SK-N-SH (cell line): ENCODE measurements around the gene PES1.

Source experiments
- CTCF ChIP-seq: fragments of 200-600 bp; sonication (generic); IDR thresholded peaks from 2 replicates; pipeline ENCODE4 v1.6.1; 2017; ENCODE audit warnings: antibody characterized with exemption, mild to moderate bottlenecking, moderate library complexity
- EP300 ChIP-seq, 2 experiments: IDR thresholded peaks; 2 replicates each; pipeline versions ENCODE4 v1.4.0 to v1.6.1; 2012; ENCODE audit warnings: borderline replicate concordance in 1 of 2, low read depth in 1 of 2, low read length in 1 of 2
- EZH2phosphoT487 ChIP-seq: fragments of 200-600 bp; sonication (generic); IDR thresholded peaks from 2 replicates; pipeline ENCODE4 v1.6.1; 2017; ENCODE audit warnings: low read depth, mixed run types, mild to moderate bottlenecking, antibody characterized with exemption, moderate library complexity, borderline replicate concordance
- JUND ChIP-seq: IDR thresholded peaks from 2 replicates; pipeline ENCODE4 v1.4.0; 2012
- MAX ChIP-seq: IDR thresholded peaks from 2 replicates; pipeline ENCODE4 v1.4.0; 2012; ENCODE audit warnings: low read depth
- NFIC ChIP-seq: IDR thresholded peaks from 2 replicates; pipeline ENCODE4 v1.4.0; 2012; ENCODE audit warnings: borderline replicate concordance
- POLR2AphosphoS5 ChIP-seq: IDR thresholded peaks from 2 replicates; pipeline ENCODE4 v1.6.1; 2012; ENCODE audit warnings: low read depth, low read length
- RCOR1 ChIP-seq: fragments of 150-350 bp; IDR thresholded peaks from 2 replicates; pipeline ENCODE4 v1.6.1; 2017; ENCODE audit warnings: antibody characterized with exemption, low read length
- REST ChIP-seq: IDR thresholded peaks from 2 replicates; pipeline ENCODE4 v1.6.1; 2012; ENCODE audit warnings: mild to moderate bottlenecking, low read depth, low read length, moderate library complexity
- RFX5 ChIP-seq: IDR thresholded peaks from 2 replicates; pipeline ENCODE4 v1.6.1; 2012; ENCODE audit warnings: mild to moderate bottlenecking, improper control_type of control experiment, low read length
- RXRA ChIP-seq: IDR thresholded peaks from 2 replicates; pipeline ENCODE4 v1.4.0; 2012; ENCODE audit warnings: low read depth, mild to moderate bottlenecking, borderline replicate concordance
- SIN3A ChIP-seq: IDR thresholded peaks from 2 replicates; pipeline ENCODE4 v1.6.1; 2012; ENCODE audit warnings: low read depth, mild to moderate bottlenecking, low read length, moderate library complexity, borderline replicate concordance
- TAF1 ChIP-seq: IDR thresholded peaks from 2 replicates; pipeline ENCODE4 v1.6.1; 2012; ENCODE audit warnings: low read depth, mild to moderate bottlenecking, low read length, moderate library complexity, borderline replicate concordance
- YY1 ChIP-seq: IDR thresholded peaks from 2 replicates; pipeline ENCODE4 v1.4.0; 2012; ENCODE audit warnings: low read depth, mild to moderate bottlenecking

DNA sequence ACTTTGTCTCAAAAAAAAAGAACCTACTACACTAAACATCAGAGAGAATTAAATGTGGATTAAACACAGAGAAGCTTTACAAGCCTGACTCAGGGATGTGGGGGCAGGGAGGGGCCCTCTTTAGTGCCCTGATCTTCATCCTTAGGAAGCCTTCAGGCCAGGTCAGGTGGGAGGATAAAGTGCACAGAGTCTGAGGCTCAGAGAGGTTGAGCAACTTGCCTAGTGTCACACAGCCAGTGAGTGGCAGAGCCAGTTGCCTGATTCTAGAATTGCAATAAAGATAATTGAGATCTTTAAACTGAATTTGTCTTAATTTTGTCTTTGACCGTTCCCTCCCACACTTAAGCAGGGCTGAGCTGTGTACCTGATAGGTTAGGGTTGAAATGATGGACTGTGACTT lies 52.3 kb downstream of the PES1 start:
- no peak for TF ChIP-seq POLR2AphosphoS5
- no peak for TF ChIP-seq YY1
- no peak for TF ChIP-seq CTCF
- TF ChIP-seq RFX5: no peak
- TF ChIP-seq NFIC: no peak
- TF ChIP-seq EZH2phosphoT487: no peak
- TF ChIP-seq REST: no peak
- no peak for TF ChIP-seq RXRA
- TF ChIP-seq RCOR1: no peak
- no peak for TF ChIP-seq TAF1
- no peak for TF ChIP-seq MAX
- no peak for TF ChIP-seq JUND
- TF ChIP-seq EP300 (IDR thresholded peaks at IDR 0.05; ENCODE audit: borderline replicate concordance in 1 of 2, low read depth in 1 of 2, low read length in 1 of 2): no peak
- no peak for TF ChIP-seq SIN3A
